ENCODE measurements around the gene CHD9.

GRCh38 chr16:53056392-53056881, 1.6 kb downstream of the CHD9 start:
- TF ChIP-seq EZH2 (IDR thresholded peaks at IDR 0.05) (no peak), CTCF (IDR thresholded peaks at IDR 0.05) (no peak)
